Measurements from ENCODE around the gene SIRPD. TPM values are rescaled to one million over a fixed set of nuclear protein-coding genes. Genes with fewer than 3 reads are reported as not detected.

Gene SIRPD
- total and polyA plus RNA-seq, 2 of the 13 experiments (the other 11 are each of a cell fraction or from before 2014, with no cell fraction given) = not detected

DNA sequence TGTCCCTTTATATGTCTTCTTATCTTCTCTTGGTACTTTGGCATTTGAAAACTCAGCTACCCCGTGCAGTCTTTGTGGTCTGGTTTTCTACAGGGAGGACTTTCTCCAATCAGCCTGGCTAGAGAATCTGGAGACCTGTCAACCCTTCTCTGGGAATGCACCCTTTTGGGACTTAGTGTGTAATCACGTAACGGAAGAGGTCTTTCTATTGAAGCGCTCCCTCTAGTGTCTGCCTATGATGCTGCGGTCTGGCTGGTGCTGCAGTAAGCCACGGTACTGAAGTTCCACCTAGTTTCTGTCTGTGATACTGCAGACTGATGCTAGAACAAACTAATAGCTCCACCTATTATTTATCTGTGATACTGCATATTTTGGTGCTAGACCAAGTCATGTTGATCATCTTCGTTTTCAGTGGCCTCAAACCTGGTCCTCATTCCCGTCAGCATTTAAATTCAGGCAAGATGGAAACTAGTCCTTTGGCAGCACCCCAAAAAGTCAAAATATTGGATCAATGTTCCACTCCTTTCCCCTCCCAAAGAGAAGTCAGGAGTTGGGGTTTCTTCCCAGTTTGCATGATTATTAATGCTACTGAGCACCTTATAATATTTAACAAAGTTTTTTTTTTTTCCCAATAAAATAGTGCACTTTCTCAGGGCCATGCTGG, 53.8 kb downstream of the SIRPD start (continued):
- no peak for TF ChIP-seq PRDM4 (CRISPR knock-in tag; IDR thresholded peaks at IDR 0.05; ENCODE audit: borderline replicate concordance)
- TF ChIP-seq, protein P1, sequence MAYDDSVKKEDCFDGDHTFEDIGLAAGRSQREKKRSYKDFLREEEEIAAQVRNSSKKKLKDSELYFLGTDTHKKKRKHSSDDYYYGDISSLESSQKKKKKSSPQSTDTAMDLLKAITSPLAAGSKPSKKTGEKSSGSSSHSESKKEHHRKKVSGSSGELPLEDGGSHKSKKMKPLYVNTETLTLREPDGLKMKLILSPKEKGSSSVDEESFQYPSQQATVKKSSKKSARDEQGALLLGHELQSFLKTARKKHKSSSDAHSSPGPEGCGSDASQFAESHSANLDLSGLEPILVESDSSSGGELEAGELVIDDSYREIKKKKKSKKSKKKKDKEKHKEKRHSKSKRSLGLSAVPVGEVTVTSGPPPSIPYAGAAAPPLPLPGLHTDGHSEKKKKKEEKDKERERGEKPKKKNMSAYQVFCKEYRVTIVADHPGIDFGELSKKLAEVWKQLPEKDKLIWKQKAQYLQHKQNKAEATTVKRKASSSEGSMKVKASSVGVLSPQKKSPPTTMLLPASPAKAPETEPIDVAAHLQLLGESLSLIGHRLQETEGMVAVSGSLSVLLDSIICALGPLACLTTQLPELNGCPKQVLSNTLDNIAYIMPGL (CRISPR knock-in tag; IDR thresholded peaks at IDR 0.05; ENCODE audit: borderline replicate concordance in 1 of 2, low read depth in 1 of 2) = peak; percentile 84 to 98
- TF ChIP-seq ATF2 (CRISPR knock-in tag; IDR thresholded peaks at IDR 0.05) = peak; percentile 75; the same call in 1 of the 2 replicates
- no peak for TF ChIP-seq FOXA1 (IDR thresholded peaks at IDR 0.05)
- TF ChIP-seq FOXA1 (CRISPR knock-in tag; IDR thresholded peaks at IDR 0.05) = 0 out of 2 replicates have a peak, but pooled peaks have one; percentile 39
- TF ChIP-seq SATB2 (CRISPR knock-in tag; IDR thresholded peaks at IDR 0.05) = no peak
- TF ChIP-seq ZNF18 (CRISPR knock-in tag; IDR thresholded peaks at IDR 0.05; ENCODE audit: insufficient replicate concordance) = no peak
- no peak for TF ChIP-seq HOXD1 (CRISPR knock-in tag; IDR thresholded peaks at IDR 0.05)
- no peak for TF ChIP-seq ZFP91 (CRISPR knock-in tag; IDR thresholded peaks at IDR 0.05; ENCODE audit: borderline replicate concordance)
- TF ChIP-seq, protein P2, sequence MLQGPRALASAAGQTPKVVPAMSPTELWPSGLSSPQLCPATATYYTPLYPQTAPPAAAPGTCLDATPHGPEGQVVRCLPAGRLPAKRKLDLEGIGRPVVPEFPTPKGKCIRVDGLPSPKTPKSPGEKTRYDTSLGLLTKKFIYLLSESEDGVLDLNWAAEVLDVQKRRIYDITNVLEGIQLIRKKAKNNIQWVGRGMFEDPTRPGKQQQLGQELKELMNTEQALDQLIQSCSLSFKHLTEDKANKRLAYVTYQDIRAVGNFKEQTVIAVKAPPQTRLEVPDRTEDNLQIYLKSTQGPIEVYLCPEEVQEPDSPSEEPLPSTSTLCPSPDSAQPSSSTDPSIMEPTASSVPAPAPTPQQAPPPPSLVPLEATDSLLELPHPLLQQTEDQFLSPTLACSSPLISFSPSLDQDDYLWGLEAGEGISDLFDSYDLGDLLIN (CRISPR knock-in tag; IDR thresholded peaks at IDR 0.05; ENCODE audit: borderline replicate concordance) = no peak
- TF ChIP-seq YEATS2 (CRISPR knock-in tag; IDR thresholded peaks at IDR 0.05; ENCODE audit: borderline replicate concordance) = peak; percentile 69; the same call in 1 of the 2 replicates
- peak; percentile 17; the same call in 1 of the 2 replicates for TF ChIP-seq ZNF281 (CRISPR knock-in tag; IDR thresholded peaks at IDR 0.05; ENCODE audit: borderline replicate concordance)
- TF ChIP-seq KDM4B (CRISPR knock-in tag; IDR thresholded peaks at IDR 0.05) = 0 out of 2 replicates have a peak, but pooled peaks have one; percentile 72
- no peak for TF ChIP-seq ZNF724P (CRISPR knock-in tag; IDR thresholded peaks at IDR 0.05; ENCODE audit: borderline replicate concordance)
